Fibroblast of skin of left biceps (primary cell): ENCODE results near the gene PHKA1.
"Not testable (repeated sequence)": the region's sequence is repeated elsewhere in the genome, so short reads cannot be mapped to it uniquely, and the experiment has no call there.

Experiments used
- DNase-seq, 2 experiments: peaks; one replicate each; pipeline ENCODE4 v3.0.0-alpha.2; 2013; ENCODE audit warnings: low read depth in 2 of 2

Gene PHKA1

DNA sequence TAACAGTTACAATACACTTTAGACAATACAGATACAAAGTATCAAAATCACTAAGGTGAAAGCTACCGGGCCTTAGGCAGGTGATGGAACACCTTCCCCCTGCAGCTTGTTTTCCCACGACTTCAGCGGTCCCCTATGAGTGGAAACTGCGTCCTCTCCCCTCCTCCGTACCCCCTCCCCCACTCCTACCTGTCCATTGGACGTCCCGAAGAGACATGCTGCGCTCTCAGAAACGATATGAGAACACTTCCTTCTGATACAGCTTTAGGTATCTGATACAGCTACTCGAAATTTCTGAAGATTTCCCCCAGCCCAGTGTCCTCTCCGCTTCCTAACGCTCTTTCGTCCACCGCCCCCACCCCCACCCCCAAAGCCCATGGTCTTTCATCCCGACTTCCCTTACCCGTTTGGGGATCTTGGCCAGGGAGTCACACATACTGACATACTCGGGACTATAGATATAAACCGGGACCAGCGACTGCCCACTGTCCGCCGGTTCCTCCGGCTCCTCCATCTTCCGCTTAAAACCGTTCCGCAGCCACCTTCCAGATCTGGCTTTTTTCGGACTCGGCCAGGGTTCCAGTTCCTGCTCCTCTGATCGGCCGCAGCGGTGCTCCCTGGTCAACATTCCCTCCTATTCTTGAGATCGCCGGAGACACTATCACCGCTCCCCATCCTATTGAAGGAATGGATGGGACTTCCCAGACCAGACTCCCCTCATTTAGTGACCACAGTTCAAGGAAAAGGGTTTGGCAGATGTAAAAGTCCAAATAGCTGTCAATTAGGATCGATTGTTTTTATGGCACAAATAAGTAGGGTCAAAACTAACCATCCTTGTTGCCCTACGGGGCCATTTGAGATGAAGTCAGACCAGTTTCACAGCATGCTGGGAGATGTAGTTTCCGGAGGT, 141.6 kb downstream of the PHKA1 start, which contains the start of gene HDAC8:
HDAC8 (minus strand) TSS at position 596 of the 910 bp plus-strand sequence; CDS start at position 514, 82 bp downstream.
- peak; percentile 51 for DNase-seq

DNA sequence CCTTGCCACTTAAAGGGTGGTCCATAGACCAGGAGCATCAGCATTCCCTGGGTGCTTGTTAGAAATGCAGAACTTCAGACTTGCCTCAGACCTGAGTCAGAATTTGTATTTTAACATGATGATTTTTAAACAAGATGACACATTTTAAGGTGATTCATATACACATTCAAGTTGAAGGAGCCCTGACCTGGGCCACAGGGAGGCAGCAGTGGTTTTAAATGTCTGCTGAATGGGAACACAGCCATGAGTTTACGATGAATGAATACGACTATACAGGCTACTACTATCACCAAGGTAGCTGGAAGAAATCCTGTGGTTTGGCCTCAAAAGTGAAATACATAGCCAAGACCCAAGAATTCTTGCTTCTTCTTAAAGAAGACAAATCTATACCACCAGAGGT, 144.3 kb downstream of the PHKA1 start:
- DNase-seq = peak; percentile 13 to 17

DNA sequence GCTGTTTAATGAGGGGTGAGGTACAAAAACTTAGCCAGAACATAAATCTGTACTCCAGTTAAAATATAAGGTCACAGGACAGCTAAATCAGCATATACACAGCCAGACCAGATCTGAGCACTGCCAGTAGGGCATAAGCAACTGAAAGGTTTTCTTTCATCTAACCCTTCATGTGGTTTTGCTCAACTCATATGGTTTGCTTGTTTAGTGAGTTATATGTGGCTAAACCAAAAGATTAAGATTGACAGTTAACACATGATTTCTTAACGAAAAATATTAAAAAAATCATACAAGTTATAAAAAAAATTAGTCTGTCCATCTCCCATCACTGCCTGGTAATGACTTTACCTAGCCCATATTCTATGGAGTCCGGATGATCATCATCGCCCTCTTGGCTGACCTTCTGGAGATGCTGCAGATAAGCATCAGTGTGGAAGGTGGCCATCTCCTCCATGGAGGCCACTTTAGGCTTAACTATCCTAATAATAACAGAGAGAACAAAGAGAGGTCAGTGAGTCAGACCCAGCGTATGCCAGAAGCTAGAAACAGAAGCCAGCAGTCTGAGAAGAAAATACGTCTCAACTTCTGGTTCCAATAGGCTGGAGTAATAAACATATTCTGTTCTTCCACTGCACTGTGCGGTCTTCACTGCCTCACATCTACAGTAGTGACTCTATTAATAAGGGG, 145.6 kb downstream of the PHKA1 start:
- DNase-seq = no peak

DNA sequence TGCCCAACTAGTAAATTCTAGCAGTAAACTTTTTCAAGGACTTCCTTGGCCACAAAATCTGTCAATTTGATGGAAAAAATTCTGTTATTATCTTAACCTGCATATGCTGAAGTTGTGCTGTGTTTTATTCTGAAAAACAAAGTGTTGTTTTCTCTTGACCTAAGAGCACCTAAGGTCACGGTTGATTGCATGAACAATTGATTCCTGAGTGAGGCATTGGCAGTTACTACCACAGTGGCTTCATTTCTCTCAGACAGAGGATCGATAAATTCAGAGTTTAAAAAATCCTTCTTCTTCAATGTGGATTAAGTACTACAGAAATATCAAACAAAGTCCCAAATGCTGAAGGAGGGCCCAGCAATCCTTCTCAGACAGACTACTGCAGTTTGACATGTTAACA, 147.7 kb downstream of the PHKA1 start:
- DNase-seq = no peak

DNA sequence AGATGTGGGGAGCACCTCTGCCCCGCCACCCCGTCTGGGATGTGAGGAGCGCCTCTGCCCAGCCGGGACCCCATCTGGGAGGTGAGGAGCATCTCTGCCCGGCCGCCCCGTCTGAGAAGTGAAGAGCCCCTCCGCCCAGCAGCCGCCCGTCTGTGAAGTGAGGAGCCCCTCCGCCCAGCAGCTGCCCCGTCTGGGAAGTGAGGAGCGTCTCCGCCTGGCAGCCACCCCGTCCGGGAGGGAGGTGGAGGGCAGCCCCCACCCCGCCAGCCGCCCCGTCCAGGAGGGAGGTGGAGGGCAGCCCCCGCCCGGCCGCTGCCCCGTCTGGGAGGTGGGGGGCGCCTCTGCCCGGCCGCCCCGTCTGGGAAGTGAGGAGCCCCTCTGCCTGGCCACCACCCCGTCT, 154.5 kb downstream of the PHKA1 start:
- not testable (repeated sequence) for DNase-seq

DNA sequence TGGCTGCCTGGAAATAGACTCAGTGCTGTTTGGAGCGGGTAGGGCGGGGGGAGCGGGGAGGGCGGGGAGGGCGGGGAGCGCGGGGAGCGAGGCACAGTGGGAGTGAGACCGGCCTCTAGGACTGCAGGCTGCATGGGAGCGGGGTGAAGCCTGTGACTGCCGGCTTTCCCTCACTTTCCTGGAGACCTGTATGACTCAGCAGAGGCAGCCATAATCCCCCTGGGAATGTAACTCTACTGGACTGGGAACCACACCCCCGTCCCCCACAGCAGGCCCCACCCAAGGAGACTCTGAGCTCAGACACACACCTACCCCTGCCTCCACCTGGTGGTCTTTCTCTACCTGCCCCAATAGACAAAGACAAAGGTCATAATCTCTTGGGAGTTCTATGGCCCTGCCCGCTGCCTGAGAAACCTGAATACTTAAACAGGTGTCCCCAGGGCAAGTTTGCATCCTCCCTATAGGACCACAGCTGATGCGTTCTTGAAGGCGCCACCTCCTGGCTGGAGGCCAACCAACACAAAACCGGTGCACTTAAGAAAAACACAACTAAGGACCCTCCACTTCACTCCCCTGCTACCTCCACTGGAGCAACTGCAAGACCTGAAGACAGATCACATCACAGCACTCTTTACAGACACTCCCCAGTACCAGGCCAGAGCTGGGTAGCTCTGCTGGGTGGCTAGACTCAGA, 159.5 kb downstream of the PHKA1 start:
- no peak for DNase-seq

DNA sequence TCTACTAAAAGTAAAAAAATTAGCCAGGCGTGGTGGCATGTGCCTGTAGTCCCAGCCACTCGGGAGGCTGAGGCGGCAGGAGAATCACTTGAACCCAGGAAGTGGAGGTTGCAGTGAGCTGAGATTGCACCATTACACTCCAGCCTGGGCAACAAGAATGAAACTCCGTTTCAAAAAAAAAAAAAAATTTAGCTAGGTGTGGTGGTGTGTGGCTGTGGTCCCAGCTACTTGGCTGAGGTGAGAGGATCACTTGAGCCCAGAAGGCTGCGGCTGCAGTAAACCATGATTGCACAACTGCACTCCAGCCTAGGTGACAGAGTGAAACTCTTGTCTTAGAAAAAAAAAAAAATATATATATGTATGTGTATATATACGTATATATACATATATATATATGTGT, 161.7 kb downstream of the PHKA1 start:
- DNase-seq = not testable (repeated sequence)

DNA sequence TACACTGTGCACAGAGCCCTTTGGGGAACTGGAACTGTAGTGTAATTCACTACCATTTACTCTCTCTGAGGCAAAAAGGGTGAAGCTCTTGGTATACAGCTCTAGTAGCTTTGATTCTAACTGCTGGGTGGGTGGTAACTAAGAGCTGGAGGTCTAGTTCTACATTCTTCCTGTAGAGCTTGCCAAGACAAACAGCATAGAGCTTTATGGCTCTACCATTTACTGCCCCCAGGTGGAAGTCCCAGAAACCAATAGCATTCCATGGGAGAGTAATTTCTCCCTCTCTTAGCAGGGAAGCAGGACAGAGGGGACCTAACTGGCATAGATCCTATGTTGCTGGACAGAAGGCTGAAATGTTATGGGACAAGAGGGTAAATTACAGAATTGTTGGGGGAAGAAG, 168.1 kb downstream of the PHKA1 start:
- DNase-seq = no peak

DNA sequence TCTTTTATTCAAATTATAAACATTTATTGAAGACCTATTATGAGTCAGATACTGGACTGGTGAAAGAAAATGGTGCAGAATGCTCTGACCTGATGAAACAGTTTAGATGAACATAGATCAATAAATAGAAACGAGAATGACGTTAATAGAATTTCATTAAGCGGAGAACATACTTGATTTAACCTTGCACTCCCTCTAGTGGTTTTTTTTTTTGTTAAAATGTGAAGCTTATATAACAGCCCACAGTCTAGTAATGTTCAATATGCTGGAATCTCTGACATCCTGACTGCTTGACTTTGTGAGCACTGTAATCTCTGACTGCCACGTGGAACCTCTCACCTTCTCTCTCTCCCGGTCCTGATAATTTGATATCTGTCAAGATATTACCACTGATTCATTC, 173.8 kb downstream of the PHKA1 start:
- DNase-seq = peak in 1 of 2 experiments; percentile 14

DNA sequence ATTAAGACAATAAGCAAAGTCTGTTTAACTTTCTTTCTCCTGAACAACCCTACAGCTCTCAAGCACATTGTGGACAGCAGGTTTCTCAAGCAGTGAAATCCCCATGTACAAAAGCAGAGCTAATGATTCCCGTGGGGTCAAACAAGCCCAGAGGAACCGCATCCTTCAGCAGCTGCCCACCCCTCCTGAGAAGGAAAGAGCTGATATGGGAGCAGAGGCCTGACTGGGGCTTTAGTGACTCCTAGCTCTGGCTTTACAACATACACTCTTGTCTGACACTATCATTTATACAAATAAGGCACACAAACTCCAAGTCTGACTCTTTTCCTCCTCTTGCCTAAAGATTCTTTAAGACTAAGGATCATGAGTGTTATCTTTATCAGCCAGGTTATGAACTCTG, 174.3 kb downstream of the PHKA1 start:
- no peak for DNase-seq

DNA sequence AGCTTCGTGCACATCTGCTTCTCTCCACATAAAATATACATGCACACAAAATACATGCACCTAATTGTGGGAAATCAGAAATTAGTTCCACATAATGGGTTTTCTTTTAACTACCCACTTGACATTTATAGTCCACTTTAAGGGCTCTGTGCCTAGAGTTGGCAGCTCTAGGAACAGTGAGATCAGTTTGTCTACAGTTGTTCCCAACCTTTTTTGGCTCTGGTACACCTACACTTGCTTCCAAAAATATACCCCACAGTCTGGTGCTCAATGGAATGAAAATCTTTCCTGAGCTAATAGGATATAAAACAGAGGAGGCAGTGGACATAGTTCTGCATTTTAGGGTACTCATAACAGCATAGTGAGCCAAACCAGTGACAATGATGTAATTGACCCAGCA, 177.6 kb downstream of the PHKA1 start:
- no peak for DNase-seq

DNA sequence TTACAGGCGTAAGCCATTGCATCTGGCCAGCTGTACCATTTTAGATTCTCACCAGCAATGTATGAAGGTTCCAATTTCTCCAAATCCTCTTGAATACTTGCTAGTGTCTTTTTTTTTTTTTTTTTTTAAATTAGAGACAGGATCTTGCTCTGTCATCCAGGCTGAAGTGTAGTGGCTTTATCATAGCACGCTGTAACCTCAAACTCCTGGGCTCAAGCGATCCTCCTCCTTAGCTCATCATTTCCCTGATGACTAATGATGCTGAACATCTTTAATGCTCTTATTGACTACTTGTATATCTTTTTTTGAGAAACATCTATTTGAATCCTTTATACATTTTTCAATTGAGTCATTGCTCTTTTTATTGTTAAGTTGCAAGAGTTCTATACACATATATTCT, 181.7 kb downstream of the PHKA1 start:
- DNase-seq = no peak
